Measurements from ENCODE around the gene KIF20B. TPM values are rescaled to one million over a fixed set of nuclear protein-coding genes. Genes with fewer than 3 reads are reported as not detected.
"Not testable (repeated sequence)": the region's sequence is repeated elsewhere in the genome, so short reads cannot be mapped to it uniquely, and the experiment has no call there.

KIF20B gene
- total RNA-seq, 2 donors from 2014 or later = 2.0 to 9.9 TPM

DNA sequence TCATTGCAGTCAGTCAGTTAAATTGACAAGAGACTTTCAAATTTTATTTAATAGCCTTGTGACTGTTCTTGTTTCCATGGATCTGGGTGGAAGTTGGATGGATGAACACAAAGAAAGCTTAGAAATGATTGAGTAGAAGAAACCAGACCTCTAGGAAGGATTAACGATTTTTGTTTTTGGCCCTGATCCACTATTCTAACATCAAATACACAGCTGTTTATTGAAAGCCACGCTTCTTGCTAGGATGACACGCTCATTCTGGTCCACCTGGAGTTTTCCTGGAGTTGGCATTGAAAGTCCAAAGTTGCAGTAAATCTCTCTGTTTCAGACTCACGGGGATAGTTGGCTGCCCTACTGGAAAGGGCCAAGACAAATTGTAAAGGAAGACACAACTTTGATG, 108.4 kb downstream of the KIF20B start:
- no peaks in the 10 kb centered on the region for H3K9me3 ChIP-seq

GRCh38 chr10:89810908-89811525, 109.6 kb downstream of the KIF20B start:
- Histone ChIP-seq H3K4me1 (ENCODE audit: control insufficient read depth in 1 of 2, low read depth in 2 of 2) (no peaks in the 10 kb centered on the region), H3K9me3 (no peaks in the 10 kb centered on the region), H3K27me3 (replicated peaks; ENCODE audit: insufficient read depth) (no peaks in the 10 kb centered on the region), H3K4me3 (no peak overlapping the region), H3K27ac (no peak overlapping the region), H3K36me3 (no peaks in the 10 kb centered on the region)
- ATAC-seq (ENCODE audit: insufficient number of reproducible peaks, low FRiP score, low read depth) = no peak
- TF ChIP-seq, protein P1, sequence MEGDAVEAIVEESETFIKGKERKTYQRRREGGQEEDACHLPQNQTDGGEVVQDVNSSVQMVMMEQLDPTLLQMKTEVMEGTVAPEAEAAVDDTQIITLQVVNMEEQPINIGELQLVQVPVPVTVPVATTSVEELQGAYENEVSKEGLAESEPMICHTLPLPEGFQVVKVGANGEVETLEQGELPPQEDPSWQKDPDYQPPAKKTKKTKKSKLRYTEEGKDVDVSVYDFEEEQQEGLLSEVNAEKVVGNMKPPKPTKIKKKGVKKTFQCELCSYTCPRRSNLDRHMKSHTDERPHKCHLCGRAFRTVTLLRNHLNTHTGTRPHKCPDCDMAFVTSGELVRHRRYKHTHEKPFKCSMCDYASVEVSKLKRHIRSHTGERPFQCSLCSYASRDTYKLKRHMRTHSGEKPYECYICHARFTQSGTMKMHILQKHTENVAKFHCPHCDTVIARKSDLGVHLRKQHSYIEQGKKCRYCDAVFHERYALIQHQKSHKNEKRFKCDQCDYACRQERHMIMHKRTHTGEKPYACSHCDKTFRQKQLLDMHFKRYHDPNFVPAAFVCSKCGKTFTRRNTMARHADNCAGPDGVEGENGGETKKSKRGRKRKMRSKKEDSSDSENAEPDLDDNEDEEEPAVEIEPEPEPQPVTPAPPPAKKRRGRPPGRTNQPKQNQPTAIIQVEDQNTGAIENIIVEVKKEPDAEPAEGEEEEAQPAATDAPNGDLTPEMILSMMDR (IDR thresholded peaks at IDR 0.05) = no peak
- DNase-seq (ENCODE audit: low spot score) = no peak

More for the DNA sequence above, 108.4 kb downstream of the KIF20B start:
- no peak for ATAC-seq (ENCODE audit: insufficient number of reproducible peaks, low FRiP score, low read depth)
- TF ChIP-seq, protein P1 (IDR thresholded peaks at IDR 0.05) = no peak
- DNase-seq (ENCODE audit: low spot score) = no peak
- H3K36me3 ChIP-seq = no peaks in the 10 kb centered on the region
- no peaks in the 10 kb centered on the region for H3K27me3 ChIP-seq (replicated peaks; ENCODE audit: insufficient read depth)
- no peak overlapping the region for H3K27ac ChIP-seq
- no peak overlapping the region for H3K4me3 ChIP-seq
- H3K4me1 ChIP-seq (ENCODE audit: control insufficient read depth in 1 of 2, low read depth in 2 of 2) = no peaks in the 10 kb centered on the region

- TF ChIP-seq, protein P1 (IDR thresholded peaks at IDR 0.05) = no peak
- H3K36me3 ChIP-seq = no peaks in the 10 kb centered on the region
- H3K9me3 ChIP-seq = no peaks in the 10 kb centered on the region
- no peak overlapping the region for H3K4me3 ChIP-seq
- no peaks in the 10 kb centered on the region for H3K4me1 ChIP-seq (ENCODE audit: control insufficient read depth in 1 of 2, low read depth in 2 of 2)
- H3K27me3 ChIP-seq (replicated peaks; ENCODE audit: insufficient read depth) = no peaks in the 10 kb centered on the region
- ATAC-seq (ENCODE audit: insufficient number of reproducible peaks, low FRiP score, low read depth) (no peak), DNase-seq (ENCODE audit: low spot score) (no peak)
- no peak overlapping the region for H3K27ac ChIP-seq
Observed at GRCh38 chr10:89813546-89813945, 112.2 kb downstream of the KIF20B start.

DNA sequence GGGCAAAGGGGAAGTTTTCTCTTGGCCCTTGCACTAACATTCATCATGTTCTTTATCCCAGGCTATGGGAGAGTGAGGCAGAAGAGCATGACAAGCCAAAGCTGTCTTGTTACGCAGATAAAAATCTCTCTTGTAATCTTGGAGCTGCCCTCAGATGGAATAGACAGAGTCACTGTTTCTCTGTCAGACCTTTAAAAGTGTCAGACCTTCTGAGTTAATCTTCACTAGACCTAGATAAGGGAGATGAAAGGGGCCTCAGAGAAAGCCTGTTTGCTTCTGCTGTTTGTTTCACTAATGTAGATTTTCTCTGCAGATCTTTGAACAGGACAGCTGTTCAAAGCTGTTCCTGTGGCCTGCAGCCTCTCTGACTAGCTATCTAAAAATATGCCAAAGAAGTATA, 112.9 kb downstream of the KIF20B start:
- Histone ChIP-seq H3K4me3 (no peak overlapping the region), H3K27me3 (replicated peaks; ENCODE audit: insufficient read depth) (no peaks in the 10 kb centered on the region), H3K4me1 (ENCODE audit: control insufficient read depth in 1 of 2, low read depth in 2 of 2) (no peaks in the 10 kb centered on the region), H3K27ac (no peak overlapping the region), H3K36me3 (no peaks in the 10 kb centered on the region), H3K9me3 (no peaks in the 10 kb centered on the region)
- TF ChIP-seq, protein P1 (IDR thresholded peaks at IDR 0.05) = no peak
- ATAC-seq (ENCODE audit: insufficient number of reproducible peaks, low FRiP score, low read depth) (no peak), DNase-seq (ENCODE audit: low spot score) (no peak)

DNA sequence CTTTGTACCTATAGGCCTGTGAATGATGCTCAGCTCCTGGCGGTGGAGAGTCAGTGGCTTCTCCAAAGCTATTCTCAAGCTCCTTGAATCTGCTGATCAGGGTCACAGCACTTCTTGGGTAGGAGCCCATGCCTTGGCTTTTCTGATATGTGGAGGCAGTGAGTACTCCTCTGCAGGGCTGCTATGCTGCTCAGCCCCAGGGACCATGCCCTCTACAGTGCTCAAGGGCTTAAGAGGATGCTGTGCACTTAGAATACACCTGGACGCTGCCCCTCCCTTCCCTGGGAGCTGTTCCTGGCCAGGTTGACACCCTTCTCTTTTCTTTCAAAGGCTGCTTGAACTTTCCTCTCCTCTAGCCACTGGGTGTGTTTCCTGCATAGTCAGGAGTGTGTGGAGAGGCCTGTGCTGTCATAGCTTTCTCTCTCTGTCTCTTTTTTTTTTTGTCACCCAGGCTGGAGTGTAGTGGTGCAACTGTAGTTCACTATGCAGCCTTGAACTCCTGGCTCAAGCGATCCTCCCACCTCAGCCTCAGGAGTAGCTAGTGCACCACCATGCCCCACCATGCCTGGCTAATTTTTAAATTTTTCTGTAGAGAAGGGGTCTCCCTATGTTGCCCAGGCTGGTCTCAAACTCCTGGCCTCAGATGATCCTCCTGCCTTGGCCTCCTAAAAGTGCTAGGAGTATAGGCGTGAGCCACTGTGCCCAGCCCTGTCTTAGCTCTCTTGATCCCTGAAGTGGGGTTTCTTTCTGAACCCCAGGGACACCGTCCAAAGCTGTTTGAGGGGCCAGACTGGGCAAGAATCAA, 113.9 kb downstream of the KIF20B start:
- Histone ChIP-seq H3K4me1 (ENCODE audit: control insufficient read depth in 1 of 2, low read depth in 2 of 2) (no peaks in the 10 kb centered on the region), H3K27me3 (replicated peaks; ENCODE audit: insufficient read depth) (no peaks in the 10 kb centered on the region), H3K4me3 (no peak overlapping the region), H3K9me3 (no peaks in the 10 kb centered on the region), H3K27ac (no peak overlapping the region), H3K36me3 (no peaks in the 10 kb centered on the region)
- DNase-seq (ENCODE audit: low spot score) = no peak
- TF ChIP-seq, protein P1 (IDR thresholded peaks at IDR 0.05) = no peak
- ATAC-seq (ENCODE audit: insufficient number of reproducible peaks, low FRiP score, low read depth) = no peak

GRCh38 chr10:89819008-89819407, 117.6 kb downstream of the KIF20B start:
- not testable (repeated sequence) for ATAC-seq (ENCODE audit: insufficient number of reproducible peaks, low FRiP score, low read depth)

More at GRCh38 chr10:89819008-89819407, 117.6 kb downstream of the KIF20B start:
- not testable (repeated sequence) for H3K4me1 ChIP-seq (ENCODE audit: control insufficient read depth in 1 of 2, low read depth in 2 of 2); H3K9me3 ChIP-seq; H3K36me3 ChIP-seq; DNase-seq (ENCODE audit: low spot score); H3K27me3 ChIP-seq (replicated peaks; ENCODE audit: insufficient read depth); H3K27ac ChIP-seq; H3K4me3 ChIP-seq
